Mucosa of gallbladder (tissue), 1 donor: ENCODE results near the gene ETNK2. TPM values are rescaled to one million over a fixed set of nuclear protein-coding genes. Genes with fewer than 3 reads are reported as not detected.

Experiments
- DNase-seq: peaks from one replicate; pipeline ENCODE4 v3.0.0-alpha.2; 2020; ENCODE audit warnings: low spot score
- total RNA-seq: library from RNA; stranded (reverse); gene quantifications from one replicate; pipeline ENCODE4 v1.2.1, GENCODE V29; 2021
- donor health status: DM: no; HTN: no; CAD: no.

Gene ETNK2
- total RNA-seq, 1 donor from 2014 or later, result 5.3 TPM

DNA sequence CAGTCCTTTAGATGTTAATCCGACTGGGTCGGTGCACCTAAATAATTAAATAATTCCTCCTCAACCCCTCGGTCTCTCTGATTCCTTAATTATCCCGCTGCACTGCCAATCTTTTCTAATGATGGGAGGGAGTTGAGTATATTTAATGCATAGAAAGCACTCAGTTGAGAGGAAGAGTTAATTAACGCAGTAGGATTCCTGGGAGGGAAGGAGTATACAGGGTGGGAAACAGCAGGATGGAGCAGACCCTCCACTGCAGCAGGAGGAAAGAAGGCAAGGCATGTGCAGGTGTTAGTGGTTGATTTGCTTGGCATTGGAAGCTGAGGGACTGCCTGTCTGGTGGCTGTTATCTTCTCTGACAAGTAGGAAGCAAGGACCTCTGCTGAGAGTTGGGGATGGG lies 24.2 kb upstream of the ETNK2 start:
- no peak for DNase-seq

DNA sequence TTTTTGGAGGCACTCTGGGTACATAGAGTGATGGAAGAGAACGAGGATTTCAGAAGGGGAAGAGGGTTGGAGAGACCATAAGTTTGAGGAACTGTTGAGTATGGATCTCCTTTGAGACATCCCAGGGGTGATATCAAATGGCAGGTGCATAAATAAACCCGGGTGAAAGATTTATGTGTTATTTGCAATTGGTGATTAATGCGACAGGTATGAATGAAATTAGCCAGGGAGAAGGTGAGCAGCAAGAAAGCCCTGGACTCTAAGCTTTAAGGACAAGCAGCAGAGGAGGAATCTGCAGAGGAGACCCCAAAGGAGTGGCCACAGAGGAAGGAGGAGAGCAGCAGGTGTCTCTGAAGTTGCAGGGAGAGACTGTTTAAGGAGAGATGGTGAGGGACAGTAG lies 23.1 kb upstream of the ETNK2 start:
- no peak for DNase-seq

DNA sequence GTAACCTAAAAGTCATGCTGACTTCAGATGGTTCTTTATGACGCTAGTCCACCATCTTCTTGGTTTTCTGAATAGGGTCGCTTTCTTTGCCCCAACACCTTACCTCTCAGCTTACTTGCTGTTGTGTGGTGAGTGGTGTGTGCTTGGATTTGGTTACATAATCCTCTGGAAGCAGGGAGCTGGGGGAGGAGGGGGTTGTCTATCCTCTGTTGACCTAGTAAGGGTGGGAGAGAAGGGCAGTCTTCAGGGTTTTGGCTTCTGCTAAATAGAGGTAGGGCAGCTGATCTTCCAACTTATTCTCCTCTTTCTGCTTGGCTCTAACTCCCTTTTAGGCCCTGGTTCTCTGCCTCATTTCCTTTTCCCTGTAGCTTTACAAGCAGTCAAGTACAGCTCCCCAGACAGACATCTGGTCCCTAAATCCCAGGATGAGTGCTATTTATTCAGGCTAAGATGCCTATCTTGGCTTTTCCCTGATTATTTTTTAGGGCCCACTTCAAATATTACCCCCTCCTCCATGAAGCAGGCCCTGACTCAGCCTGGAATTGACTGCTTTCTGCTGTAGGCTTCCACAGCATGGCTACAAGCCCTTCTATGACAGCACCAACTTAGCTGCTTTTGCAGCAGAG lies 20.7 kb upstream of the ETNK2 start:
- DNase-seq, result no peak

DNA sequence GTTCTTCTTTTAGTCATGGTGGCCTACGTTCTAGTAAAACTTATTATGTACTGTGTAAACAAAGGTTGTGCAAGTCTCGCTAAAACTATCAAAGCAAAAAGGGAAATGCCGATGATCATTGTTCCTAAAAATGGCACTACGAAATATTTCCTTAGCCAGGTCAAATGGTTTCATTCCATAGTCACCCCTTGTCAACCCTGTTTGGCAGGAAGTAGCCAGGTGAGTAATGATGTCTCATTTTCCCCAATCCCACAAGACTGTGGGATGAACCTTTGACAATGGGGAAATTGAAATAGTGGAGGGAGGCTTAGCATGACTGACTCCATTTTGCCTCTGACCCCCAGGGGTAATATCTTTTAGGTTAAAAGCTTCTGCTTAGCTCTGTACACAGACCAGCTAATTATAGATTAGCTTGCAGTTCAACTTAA lies 19.9 kb upstream of the ETNK2 start:
- DNase-seq, result no peak

DNA sequence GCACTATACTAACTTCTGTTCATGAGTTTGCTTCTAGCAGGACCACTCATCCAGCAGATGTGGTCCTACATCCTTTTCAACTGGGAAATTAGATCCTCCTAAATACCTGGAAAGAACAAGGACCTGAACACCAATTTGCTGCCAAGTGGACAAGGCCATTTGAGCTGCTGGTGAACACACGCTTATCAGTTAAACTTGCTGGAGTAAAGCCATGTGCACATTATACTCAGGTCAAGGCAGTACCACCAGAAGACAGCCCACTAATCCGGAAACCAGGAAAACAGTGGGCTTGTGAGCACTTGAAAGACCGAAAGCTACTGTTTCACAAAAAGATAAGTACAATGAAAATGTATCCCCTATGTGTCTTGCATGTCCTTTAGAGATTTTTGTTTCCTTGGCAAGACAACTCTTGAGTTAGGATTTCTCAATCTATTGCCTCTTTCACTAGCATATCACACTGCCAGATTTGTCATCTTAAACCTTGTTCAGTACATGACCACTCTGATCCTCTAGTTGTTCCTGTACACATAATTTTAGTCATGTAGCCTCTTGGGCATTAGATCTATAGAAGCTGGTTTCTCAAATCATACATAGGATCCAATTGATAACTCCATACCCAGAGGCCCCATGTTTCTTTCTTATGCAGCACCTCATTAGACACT lies 18.8 kb upstream of the ETNK2 start:
- DNase-seq, result no peak

DNA sequence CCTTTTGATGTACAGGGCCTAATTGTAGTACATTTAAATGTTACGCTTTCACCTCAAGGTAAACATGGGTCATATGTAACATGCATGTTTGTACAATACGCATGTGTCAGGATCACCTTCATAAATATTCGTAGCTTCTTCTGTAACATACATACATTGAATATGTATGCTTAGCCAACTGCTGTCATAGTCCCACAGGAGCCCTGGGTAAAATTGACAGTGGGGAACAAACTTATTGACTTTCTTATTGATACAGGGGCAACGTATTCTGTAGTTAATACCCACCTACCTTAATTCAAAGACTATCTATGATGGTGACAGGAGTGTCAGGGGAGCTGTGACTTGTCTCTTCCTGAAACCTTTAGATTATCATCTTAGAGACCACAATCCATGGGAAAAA lies 18.0 kb upstream of the ETNK2 start:
- DNase-seq, result no peak

DNA sequence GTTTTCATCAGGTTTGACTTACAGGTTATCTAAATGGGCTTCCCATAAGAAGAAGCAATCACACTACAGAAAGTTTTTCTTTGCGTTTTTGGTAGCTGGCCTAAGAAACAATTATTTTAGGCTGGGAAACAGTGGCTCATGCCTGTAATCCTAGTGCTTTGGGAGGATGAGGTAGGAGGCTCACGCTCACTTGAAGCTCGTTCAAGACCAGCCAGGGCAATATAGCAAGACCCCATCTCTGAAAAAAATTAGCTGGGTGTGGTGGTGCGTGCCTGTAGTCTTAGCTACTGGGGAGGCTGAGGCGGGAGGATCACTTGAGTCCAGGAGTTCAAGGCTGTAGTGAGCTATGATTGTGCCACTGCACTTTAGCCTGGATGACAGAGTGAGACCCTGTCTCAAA lies 15.9 kb upstream of the ETNK2 start:
- no peak for DNase-seq

DNA sequence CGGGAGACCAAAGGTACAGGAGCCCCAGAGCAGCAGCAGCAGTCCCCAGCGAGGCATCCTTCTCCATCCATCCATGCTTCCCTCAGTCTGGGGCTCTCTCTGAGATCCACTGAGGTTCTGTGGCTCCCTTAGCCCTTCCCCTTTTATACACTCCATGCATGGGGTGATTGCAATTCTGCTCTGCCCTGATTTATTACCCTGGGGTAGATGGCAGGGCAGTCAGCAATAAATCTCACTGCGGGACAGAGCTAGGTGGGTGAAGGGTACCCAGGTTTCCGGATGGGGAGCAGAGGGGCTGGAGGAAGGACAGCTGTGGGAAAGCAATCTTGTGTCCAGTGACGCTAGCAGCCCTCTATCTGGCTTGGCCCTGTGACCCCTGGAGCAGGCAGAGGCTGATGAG lies 14.4 kb upstream of the ETNK2 start, which contains the start of gene REN:
Gene REN, minus strand, starts transcription at position 119 of the 400 bp plus-strand sequence. Its CDS starts 44 bp downstream, at position 75.
- DNase-seq, result no peak

DNA sequence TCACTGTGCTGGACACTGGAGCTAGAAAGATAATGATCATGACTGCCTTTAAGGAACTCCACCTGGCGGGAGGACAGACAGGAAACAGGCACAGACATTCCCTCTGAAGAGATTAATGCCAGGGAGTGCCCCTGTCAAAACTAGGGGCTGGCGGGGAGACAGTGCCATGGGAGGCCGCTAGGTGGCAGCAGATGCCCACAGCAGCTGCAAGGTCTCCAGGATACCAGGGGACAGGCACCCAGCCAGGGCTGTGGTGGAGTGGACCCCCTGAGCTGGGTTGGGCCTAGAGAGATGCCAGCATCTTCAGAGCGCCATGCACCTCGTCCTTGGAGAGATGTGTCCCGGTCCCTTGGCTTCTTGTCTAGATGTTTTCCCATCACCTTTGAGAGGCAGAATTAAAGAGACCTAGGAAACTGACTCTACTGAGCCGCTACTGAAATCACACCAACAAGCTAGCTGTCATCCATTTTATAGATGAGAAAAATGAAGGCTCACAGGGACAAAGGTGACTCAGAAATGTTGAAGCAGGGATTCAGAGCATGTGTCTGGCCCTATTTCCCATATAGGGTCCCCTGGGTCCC lies 10.7 kb upstream of the ETNK2 start:
- DNase-seq, result peak; percentile 83

DNA sequence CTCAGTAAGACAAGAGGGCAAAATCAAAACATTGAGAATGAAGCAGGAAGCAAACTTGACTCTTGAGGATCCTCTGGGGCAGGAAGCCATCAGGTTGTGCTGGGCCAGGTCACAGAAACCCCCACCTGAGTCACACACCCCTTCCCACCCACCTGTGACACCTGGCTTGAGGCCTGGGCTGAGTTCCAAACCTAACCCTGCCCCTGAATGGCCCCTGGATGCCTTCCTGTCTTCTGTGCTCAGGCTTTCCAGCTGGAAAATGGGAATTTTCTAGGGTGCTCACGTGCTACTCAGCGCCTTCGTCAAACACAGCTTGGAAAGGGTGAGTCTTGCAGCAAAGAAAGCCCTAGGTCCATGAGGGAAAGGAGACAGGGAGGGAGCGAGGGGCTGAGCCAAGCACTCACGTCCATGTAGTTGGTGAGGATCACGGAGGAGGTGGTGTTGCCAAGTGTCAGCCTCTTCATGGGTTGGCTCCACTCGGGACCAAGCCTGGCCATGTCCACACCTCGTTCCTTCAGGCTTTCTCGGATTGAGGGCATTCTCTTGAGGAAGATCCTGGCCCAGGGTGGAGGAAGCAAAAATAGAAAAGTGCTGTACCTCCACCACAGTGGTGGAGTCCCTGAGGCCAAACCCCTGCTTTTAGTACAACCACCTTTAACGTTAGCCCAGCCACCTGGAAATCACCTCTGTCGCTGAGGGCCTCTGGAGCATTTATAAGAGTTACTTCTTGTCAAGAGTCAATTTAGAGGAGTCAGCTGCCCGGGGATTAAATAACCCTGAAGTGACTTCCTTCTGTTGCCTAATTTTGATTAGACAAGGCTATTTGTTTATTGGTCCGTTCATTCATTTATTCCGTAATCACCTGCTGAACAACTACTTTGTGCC lies 10.0 kb upstream of the ETNK2 start:
- no peak for DNase-seq

DNA sequence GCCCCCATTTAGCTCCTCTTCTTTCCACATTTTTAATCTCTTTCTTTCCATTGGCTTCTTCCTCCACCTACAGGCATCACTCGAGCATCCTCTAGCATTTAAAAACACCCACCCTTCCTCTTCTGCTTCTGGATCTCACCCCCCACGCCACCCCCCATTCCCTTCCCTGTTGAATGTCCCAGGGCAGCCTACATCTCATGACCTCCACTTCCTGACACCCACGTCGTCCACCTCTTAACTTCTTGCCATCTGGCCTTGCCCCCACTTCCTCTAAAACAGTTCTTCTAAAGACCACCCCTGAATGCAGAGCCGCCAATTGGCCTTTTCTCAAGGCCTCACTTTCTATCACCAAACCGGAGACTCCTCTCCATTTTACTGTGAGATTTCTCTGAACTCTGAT lies 6.1 kb upstream of the ETNK2 start:
- DNase-seq, result no peak

DNA sequence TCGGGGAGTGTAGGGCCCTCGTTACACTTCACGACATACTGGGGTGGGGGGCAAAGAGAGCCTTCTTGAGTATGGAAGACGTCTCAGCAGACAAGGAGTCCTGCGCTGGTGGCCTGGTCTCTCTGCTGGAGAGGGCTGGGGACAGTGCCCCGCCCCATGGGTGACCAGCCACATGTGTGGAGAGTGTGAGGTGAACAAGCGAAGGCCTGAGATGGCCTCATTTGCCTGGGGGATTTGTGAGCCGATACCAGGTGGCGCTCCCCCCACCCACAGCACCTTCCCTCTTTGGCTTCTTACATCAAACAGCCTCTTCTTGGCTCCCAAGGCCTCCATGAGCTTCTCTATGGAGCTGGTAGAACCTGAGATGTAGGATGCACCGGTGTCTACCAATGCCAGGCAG lies 4.0 kb upstream of the ETNK2 start:
- no peak for DNase-seq

DNA sequence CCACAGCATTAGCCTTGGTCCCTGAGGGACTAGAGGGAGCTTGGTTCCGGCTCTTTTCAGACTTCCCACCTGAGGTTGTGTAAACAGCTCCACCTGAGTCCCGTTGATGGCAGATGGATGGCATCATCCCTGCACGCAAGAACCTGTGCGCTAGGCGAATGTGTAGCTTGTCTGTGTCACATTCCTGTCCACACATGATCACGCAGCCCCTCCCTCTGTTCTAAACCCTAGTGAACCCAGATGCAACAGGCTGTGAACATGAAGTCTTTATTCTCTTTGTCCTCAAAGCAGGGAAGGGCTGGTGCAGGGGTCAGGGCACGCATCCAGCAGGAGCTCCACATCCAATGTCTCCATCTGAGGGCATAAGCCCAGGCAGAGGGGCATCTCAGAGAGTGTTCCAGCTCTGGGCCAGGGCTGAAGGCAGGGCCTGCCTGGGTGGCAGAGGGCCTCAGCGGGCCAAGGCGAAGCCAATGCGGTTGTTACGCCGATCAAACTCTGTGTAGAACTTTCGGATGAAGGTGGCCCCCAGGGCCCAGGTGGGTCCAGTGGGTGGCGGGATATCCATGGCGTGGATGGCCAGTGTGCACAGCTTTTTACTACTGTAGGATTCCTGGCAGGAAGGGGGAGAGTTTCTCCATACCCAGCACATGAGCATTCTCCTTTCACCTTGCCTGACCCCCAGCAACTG lies 2.9 kb upstream of the ETNK2 start:
- no peak for DNase-seq

DNA sequence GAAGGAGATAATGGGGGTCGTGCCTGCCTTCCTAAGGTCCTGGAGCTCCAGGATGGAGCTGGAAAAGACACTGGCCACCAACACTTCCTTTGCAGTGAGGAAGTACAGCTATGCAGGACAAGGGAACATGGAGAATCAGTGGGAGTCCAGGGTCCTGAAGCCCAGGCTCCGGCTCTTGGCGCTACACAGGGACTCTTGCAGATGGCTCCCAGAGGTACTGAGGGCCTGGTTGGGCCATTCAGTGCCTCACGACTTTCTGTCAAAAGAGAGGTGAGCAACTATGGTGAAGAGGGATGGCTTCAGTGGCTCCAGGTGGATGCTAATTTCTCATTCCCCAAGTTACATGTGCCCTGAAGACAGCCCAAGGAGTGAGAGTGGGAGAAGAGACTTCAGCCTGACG lies 1.8 kb upstream of the ETNK2 start:
- DNase-seq, result no peak

DNA sequence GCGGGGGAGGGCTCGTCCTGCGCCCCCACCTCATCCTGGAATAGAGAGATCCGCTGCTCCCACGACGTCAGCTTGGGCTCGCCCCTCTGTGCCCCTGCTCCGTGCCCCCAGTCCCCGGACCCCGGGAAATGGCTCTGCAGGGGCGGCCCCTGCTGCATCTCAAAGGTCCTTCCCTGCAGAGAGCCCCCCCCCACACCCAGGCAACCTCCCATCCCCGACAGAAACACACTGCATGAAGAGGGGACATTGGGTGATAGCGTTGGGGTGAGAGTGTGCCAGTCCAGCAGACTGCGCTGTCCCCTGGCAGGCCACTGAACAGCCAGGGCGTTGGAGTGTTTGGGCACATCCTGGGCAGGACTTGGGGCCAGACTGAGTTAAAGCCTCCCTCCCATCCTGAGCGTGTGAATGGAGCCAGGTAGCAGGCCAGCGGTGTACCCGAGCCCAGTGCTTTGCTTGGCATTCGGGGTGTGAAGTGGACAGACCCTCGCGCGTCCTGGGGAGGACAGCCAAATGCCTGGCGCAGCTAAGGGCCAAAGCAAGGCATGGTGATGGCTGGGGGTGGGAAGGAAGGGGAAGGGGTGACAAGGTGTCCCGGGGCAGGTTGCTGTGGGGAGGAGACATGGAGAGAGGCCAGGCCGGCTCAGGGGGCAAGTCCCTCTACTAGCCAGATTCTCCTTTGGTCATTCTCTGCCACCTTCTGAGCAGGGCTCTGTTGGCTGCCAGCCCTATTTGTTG lies 633 bp upstream of the ETNK2 start:
- DNase-seq, result no peak

DNA sequence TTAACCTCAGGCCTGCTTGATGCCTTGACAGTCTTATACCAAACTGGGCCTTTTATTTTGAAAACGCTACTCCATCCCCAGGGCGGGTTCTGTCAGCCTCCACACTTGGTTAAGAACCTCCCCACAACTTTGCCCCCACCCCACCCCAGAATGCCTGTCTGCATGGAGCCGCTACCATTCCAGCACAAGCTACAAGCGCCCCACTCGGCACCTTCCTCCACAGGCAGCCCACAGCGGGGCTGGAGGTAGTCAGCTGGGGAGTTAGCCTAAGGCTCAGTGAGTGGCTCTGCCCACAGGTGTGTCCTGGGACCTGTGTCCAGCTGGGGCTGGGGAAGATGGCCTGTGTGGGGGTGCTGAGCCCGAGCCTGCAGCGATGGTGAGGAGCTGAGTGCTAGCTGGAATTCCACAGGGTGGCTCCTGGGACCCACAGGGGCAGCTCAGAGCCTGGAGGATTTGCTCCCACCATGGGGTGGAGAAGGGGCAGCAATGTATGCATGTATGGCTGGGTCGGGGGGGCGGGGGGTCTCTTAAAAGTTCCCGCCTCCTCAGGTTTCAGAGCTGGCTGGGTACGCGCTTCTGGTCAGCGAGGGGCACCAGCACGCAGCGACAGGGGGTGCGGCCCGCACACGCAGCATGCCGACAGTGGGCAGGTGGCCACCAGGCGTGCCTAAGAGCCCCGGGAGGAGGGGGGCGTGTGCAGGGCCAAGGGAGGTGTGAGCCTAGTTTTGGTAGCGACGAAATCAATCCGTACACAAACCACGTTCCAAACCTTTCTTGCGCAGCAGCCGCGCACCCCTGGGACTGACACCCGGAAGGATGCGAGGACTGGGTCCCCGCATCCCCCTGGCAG lies 917 bp downstream of the ETNK2 start:
- DNase-seq, result no peak

DNA sequence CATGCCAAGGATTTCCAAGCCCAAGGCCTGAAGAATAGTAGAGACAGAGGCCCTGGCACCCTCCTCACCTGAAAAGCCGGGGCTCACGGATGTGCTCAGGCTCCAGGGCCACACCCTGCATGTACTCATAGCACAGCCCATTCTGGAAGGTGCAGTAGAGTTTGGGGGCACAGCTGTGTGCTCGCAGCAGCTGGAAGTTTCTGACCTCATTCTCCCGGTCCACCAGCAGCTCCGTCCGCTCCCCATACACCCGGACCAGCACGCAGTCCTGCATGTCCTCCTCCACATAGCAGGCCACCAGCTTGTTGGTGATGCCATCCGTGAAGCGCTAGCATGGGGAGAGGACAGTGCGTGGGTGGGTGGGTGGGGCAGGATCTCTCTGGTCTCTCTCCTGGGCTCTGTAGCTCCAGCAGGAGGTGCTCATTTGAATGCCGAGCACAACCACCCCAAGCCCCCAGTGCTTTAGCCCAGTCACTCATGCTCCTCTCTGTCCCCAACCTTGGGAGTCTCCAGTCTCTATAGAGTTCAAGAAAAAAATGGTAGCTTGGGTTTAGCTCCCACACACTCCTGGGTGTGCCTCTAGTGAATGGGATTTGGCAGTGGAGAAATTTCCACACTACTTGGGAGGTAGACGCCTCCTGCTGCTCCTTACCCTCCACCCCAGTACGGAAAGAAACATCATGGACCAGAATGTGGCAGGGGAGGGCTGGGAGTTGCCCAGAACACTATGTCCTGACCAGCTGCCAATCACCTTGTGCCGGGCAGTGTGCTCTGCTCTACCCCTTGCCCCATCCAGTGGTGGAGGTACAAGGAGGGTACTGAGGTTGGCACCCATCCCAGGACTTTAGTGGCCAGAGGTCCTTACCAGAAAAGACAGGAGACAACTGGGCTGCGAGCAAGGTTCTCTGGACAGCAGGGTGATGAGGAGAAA lies 1.9 kb downstream of the ETNK2 start:
- no peak for DNase-seq

DNA sequence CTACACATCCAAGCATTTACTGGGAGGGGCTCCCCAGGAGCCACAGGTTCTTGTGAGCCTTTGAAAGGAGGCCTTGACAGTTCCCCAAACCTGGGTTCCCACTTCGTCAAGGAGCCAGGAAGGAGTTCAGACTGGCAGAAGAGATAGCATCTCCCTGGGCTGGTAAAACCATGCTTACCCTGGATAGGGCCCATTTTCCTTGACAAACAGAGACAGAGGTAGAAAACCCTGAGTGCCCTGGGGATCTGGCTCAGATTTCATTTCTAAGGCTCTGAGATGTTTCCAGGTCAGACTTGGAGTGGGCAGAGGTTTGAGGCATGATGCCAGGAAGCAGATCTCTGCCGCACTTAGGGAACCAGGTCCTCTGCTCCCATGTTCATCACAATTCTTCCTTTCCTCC lies 2.7 kb downstream of the ETNK2 start:
- DNase-seq, result no peak
